Adrenal gland (tissue), 5 donors: ENCODE results near the gene ODAD2.
"Not testable (repeated sequence)": the region's sequence is repeated elsewhere in the genome, so short reads cannot be mapped to it uniquely, and the experiment has no call there.

Source experiments
- POLR2A ChIP-seq, 2 donors: fragments of 450-650 bp; IDR thresholded peaks; one replicate each; pipeline ENCODE4 v1.6.1; 2017; ENCODE audit warnings: antibody characterized with exemption in 2 of 2, mild to moderate bottlenecking in 2 of 2, moderate library complexity in 1 of 2
- TF ChIP-seq, protein P1 (sequence below), 6 experiments: fragments of 450-650 bp in 4 of 6; fragments of 200-600 bp in 2 of 6; sonication (generic) in 1 of 6; IDR thresholded peaks; 1 replicate in 5 of 6; 2 replicates in 1 of 6; pipeline versions ENCODE4 v1.5.1 to v1.8.0; 2016 to 2021; ENCODE audit warnings: antibody characterized with exemption in 6 of 6, mild to moderate bottlenecking in 2 of 6, moderate library complexity in 1 of 6
- donor health status: DM: no; HTN: no; CAD: no.

DNA sequence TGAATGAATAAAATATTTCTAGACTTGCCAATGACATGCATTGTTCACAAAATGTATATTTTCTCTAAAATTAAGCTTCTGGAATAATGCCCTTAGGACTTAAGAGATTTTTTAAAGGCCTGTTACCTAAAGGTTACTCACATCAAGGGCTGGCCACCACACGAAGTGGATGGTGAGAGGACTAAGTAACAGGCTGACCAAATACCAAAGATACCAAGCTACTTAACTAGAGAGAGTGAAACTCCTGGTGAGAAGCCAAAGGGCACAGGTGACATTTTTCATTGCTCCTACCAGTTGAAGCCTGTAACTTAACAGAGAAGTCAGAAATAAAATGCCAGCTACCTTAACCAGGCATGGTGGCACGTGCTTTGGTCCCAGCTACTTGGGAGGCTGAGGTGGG, 9.5 kb downstream of the ODAD2 start:
- TF ChIP-seq POLR2A (IDR thresholded peaks at IDR 0.05): not testable (repeated sequence)
- TF ChIP-seq, protein P1, sequence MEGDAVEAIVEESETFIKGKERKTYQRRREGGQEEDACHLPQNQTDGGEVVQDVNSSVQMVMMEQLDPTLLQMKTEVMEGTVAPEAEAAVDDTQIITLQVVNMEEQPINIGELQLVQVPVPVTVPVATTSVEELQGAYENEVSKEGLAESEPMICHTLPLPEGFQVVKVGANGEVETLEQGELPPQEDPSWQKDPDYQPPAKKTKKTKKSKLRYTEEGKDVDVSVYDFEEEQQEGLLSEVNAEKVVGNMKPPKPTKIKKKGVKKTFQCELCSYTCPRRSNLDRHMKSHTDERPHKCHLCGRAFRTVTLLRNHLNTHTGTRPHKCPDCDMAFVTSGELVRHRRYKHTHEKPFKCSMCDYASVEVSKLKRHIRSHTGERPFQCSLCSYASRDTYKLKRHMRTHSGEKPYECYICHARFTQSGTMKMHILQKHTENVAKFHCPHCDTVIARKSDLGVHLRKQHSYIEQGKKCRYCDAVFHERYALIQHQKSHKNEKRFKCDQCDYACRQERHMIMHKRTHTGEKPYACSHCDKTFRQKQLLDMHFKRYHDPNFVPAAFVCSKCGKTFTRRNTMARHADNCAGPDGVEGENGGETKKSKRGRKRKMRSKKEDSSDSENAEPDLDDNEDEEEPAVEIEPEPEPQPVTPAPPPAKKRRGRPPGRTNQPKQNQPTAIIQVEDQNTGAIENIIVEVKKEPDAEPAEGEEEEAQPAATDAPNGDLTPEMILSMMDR (IDR thresholded peaks at IDR 0.05): not testable (repeated sequence)
